Transverse colon (tissue), 4 donors: ENCODE data around the gene ACCS. TPM values are rescaled to one million over a fixed set of nuclear protein-coding genes. Genes with fewer than 3 reads are reported as not detected.

Experiments used
- DNase-seq: peaks from one replicate; pipeline ENCODE4 v3.0.0-alpha.2; 2019
- H3K27ac ChIP-seq, 4 donors: fragments of 200-600 bp; sonication (generic); 2 replicates each; pipeline ENCODE4 v1.5.1; 2016 to 2018; ENCODE audit warnings: inconsistent platforms in 4 of 4
- H3K27me3 ChIP-seq: fragments of 200-600 bp; sonication (generic); 2 replicates; pipeline ENCODE4 v1.5.1; 2017; ENCODE audit warnings: inconsistent platforms
- H3K36me3 ChIP-seq, 4 donors: fragments of 200-600 bp; sonication (generic); 2 replicates each; pipeline ENCODE4 v1.5.1; 2017 to 2019; ENCODE audit warnings: inconsistent platforms in 4 of 4
- H3K4me1 ChIP-seq, 4 donors: fragments of 200-600 bp; sonication (generic); 2 replicates each; pipeline ENCODE4 v1.5.1; 2017 to 2020; ENCODE audit warnings: inconsistent platforms in 4 of 4
- H3K4me3 ChIP-seq, 4 donors: fragments of 200-600 bp; sonication (generic); 1 replicate in 1 of 4; 2 replicates in 3 of 4; pipeline versions ENCODE4 v1.5.1 to v1.6.1; 2017 to 2019; ENCODE audit warnings: inconsistent platforms in 4 of 4
- H3K9me3 ChIP-seq, 2 donors: fragments of 200-600 bp; sonication (generic); 2 replicates each; pipeline ENCODE4 v1.5.1; 2017 to 2019; ENCODE audit warnings: inconsistent platforms in 2 of 2
- EP300 ChIP-seq: sonication (generic); formaldehyde crosslinking; IDR thresholded peaks from one replicate; pipeline ENCODE4 v1.6.1; 2017; ENCODE audit warnings: antibody characterized with exemption, low read depth
- POLR2A ChIP-seq: fragments of 450-650 bp; IDR thresholded peaks from one replicate; pipeline ENCODE4 v1.6.1; 2016; ENCODE audit warnings: antibody characterized with exemption, mild to moderate bottlenecking, moderate library complexity
- POLR2AphosphoS5 ChIP-seq, 3 donors: sonication (generic); formaldehyde crosslinking; IDR thresholded peaks; one replicate each; pipeline ENCODE4 v1.6.1; 2016; ENCODE audit warnings: antibody characterized with exemption in 3 of 3
- WGBS, 2 donors: methylation state at CpG; one replicate each; pipeline ENCODE4 v1.1.5; 2018; ENCODE audit warnings: low coverage in 1 of 2; 5-methylcytosine and 5-hydroxymethylcytosine counted together
- in situ Hi-C, 4 donors: fragments of 200-750 bp; cut with MboI; loops; one replicate each; pipeline versions ENCODE4 v1.15.0 to v1.15.1; 2017; ENCODE audit warnings: low sequenced_read_pairs in 3 of 4, low pct_ligation_motif_present in 1 of 4, low pct_unique_long_range_greater_than_20kb in 1 of 4
- intact Hi-C: fragments of 100-400 bp; cut with DNase I; formaldehyde crosslinking; loops from one replicate; pipeline ENCODE4 v1.15.1; 2023; ENCODE audit warnings: low total_unique reads
- total RNA-seq, 4 donors: library from RNA; depleted of rRNA; stranded (reverse); fragments of >200 nt; gene quantifications; one replicate each; pipeline ENCODE4 v1.1.0, GENCODE V29; 2016
- TF ChIP-seq, protein P1 (sequence below), 5 experiments: fragments of 200-600 bp in 3 of 5; fragments of 450-650 bp in 2 of 5; sonication (generic) in 3 of 5; IDR thresholded peaks; 1 replicate in 2 of 5; 2 replicates in 3 of 5; pipeline ENCODE4 v1.5.1; 2016 to 2017; ENCODE audit warnings: antibody characterized with exemption in 5 of 5, inconsistent platforms in 3 of 5, mild to moderate bottlenecking in 2 of 5, moderate library complexity in 1 of 5

Gene ACCS
- total RNA-seq, 4 donors from 2014 or later: 17.6 to 88.3 (median 29.5) TPM

DNA sequence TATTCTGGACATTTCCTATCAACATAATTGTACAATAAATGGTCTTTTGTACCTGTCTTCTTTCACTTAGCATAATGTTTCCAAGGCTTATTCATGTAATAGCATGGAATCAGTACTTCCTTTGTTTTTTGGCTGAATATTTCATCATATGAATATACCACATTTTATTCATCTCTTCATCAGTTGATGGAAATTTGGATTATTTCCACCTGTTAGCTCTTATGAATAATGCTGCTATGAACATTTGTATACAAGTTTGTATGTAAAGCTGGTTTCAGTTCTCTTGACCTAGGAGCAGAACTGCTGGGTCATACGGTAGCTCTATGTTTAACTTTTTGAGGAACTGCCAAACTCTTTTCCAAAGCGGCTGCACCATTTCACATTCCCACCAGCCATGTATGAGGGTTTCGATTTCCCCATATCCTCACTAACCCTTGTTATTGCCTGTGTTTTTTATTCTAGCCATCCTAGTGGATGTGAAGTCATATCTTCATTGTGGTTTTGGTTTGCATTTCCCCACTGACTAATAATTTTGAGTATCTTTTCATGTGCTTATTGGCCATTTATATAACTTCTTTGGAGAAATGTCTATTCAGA lies 50.3 kb downstream of the ACCS start:
- Histone ChIP-seq H3K4me3 (no peak overlapping the region), H3K9me3 (no peaks in the 10 kb centered on the region), H3K27ac (no peak overlapping the region), H3K27me3 (no peaks in the 10 kb centered on the region), H3K4me1 (no peaks in the 10 kb centered on the region), H3K36me3 (peaks cover 0 to 41% (median 14%) of the 10 kb centered on the region in 4 donors)
- intact Hi-C loops: no loop called here
- in situ Hi-C loops: loop anchor here in 1 of 4 donors (25.0 kb wide), 1 partner anchor 421 kb away; no protein-coding TSS in a partner anchor
- 74 to 86% methylated on average over 3 of the region's 3 CpGs for WGBS, 2 donors
- no peak for DNase-seq
- TF ChIP-seq POLR2AphosphoS5 (IDR thresholded peaks at IDR 0.05): no peak
- TF ChIP-seq EP300: no peak
- TF ChIP-seq, protein P1, sequence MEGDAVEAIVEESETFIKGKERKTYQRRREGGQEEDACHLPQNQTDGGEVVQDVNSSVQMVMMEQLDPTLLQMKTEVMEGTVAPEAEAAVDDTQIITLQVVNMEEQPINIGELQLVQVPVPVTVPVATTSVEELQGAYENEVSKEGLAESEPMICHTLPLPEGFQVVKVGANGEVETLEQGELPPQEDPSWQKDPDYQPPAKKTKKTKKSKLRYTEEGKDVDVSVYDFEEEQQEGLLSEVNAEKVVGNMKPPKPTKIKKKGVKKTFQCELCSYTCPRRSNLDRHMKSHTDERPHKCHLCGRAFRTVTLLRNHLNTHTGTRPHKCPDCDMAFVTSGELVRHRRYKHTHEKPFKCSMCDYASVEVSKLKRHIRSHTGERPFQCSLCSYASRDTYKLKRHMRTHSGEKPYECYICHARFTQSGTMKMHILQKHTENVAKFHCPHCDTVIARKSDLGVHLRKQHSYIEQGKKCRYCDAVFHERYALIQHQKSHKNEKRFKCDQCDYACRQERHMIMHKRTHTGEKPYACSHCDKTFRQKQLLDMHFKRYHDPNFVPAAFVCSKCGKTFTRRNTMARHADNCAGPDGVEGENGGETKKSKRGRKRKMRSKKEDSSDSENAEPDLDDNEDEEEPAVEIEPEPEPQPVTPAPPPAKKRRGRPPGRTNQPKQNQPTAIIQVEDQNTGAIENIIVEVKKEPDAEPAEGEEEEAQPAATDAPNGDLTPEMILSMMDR (IDR thresholded peaks at IDR 0.05): no peak
- no peak for TF ChIP-seq POLR2A

DNA sequence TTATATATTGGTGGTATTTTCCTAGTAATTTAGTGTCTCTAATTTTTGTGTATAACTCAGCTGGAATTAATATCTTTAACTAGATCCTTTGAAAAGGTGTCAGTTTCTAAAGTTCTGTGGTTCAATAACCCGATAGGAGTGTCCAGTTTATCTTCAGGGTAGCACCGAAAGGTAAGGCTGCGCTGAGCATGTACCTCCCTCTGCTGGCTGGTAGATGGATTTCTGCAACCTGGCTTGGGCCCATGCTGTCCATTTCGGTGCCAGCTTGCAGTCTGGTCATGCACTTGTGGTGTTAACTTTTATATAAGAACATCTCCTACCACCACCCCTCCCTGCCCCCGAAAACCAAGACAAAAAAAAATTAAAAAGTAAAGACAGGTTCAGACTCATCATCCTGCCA lies 54.1 kb downstream of the ACCS start:
- H3K4me1 ChIP-seq: no peaks in the 10 kb centered on the region
- no peak for DNase-seq
- no peak overlapping the region for H3K27ac ChIP-seq
- no peaks in the 10 kb centered on the region for H3K9me3 ChIP-seq
- H3K4me3 ChIP-seq: no peak overlapping the region
- 82 to 100% methylated on average over 1 to 5 of the region's 5 CpGs for whole genome bisulfite sequencing, 2 donors
- TF ChIP-seq POLR2A: no peak
- TF ChIP-seq, protein P1 (IDR thresholded peaks at IDR 0.05): peak in 1 of 5 experiments; percentile 9
- in situ Hi-C loops (loop anchor here in 1 of 4 donors (25.0 kb wide), 1 partner anchor 417 kb away; no protein-coding TSS in a partner anchor), intact Hi-C loops (no loop called here)
- H3K27me3 ChIP-seq: no peaks in the 10 kb centered on the region
- peaks cover 0 to 38% (median 12%) of the 10 kb centered on the region in 4 donors for H3K36me3 ChIP-seq

DNA sequence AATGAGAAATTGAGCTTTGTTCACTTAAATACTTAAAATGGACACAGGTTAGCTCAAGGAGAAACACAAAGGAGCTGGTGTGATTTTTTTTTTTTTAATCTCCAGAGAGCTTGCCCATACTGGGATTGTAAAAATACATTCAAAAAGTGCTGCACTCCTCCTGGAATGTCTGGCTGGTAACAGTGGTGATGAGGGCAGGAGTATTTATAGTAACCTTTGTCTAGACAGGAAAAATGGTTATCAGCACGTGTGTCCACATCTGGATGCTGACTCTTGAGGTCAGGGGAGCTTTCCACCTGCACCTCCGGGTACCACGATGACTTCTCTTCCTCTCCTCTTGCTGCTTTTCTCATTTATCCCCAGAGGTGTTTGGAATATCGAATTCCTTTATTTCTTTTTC lies 59.5 kb downstream of the ACCS start:
- Histone ChIP-seq H3K36me3 (peaks cover 0 to 37% (median 13%) of the 10 kb centered on the region in 4 donors), H3K27me3 (no peaks in the 10 kb centered on the region), H3K27ac (no peak overlapping the region), H3K9me3 (no peaks in the 10 kb centered on the region), H3K4me3 (no peak overlapping the region), H3K4me1 (no peaks in the 10 kb centered on the region)
- no peak for DNase-seq
- TF ChIP-seq, protein P1 (IDR thresholded peaks at IDR 0.05): no peak
- TF ChIP-seq POLR2A (no peak), EP300 (no peak), POLR2AphosphoS5 (IDR thresholded peaks at IDR 0.05) (no peak)
- in situ Hi-C loops: no loop called here
- WGBS, 2 donors: 90 to 100% methylated on average over 3 to 4 of the region's 4 CpGs
- intact Hi-C loops: no loop called here

DNA sequence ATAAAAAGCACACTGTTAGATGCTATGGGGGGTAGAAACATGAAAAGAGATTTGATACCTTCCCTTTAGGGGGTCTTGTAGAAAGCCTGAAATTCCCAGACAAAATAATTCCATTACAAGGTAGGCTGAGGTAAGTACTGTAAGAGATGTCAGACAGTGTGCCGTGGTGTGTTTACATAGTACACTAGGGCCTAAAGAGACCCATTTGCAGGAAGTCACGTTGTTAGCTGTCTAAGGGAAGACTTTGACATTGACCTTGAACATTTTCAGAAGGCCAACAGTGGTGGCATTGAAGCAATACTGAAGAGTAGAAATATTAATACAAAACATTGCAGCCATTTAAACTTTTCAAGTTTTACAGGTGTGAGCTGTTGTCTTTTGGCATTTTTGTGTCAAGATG lies 60.2 kb downstream of the ACCS start:
- no peaks in the 10 kb centered on the region for H3K9me3 ChIP-seq
- DNase-seq: no peak
- in situ Hi-C loops (no loop called here), intact Hi-C loops (no loop called here)
- no peak overlapping the region for H3K4me3 ChIP-seq
- 81 to 100% methylated on average over 2 of the region's 2 CpGs for WGBS, 2 donors
- peaks cover 0 to 37% (median 15%) of the 10 kb centered on the region in 4 donors for H3K36me3 ChIP-seq
- no peaks in the 10 kb centered on the region for H3K27me3 ChIP-seq
- H3K27ac ChIP-seq: no peak overlapping the region
- TF ChIP-seq, protein P1 (IDR thresholded peaks at IDR 0.05): no peak
- no peak for TF ChIP-seq POLR2AphosphoS5 (IDR thresholded peaks at IDR 0.05)
- no peak for TF ChIP-seq POLR2A
- no peak for TF ChIP-seq EP300
- no peaks in the 10 kb centered on the region for H3K4me1 ChIP-seq
